HepG2 (cell line): ENCODE data around the gene HAGH. TPM values are rescaled to one million over a fixed set of nuclear protein-coding genes. Genes with fewer than 3 reads are reported as not detected.

Experiments
- ADNP ChIP-seq: sonication (generic); formaldehyde crosslinking; IDR thresholded peaks from 2 replicates; pipeline ENCODE4 v1.4.0; 2020; ENCODE audit warnings: missing genetic modification reagents
- CHD4 ChIP-seq: fragments of 200-600 bp; sonication (generic); IDR thresholded peaks from 2 replicates; pipeline ENCODE4 v1.7.0; 2017; ENCODE audit warnings: mild to moderate bottlenecking, low read length, borderline replicate concordance
- E2F1 ChIP-seq: sonication (generic); formaldehyde crosslinking; IDR thresholded peaks from 2 replicates; pipeline ENCODE4 v1.5.0; 2020; ENCODE audit warnings: missing genetic modification reagents
- E2F5 ChIP-seq: sonication (generic); formaldehyde crosslinking; conservative IDR thresholded peaks from 2 replicates; pipeline ENCODE4 v1.4.0; 2020; ENCODE audit warnings: missing genetic modification reagents
- GPBP1L1 ChIP-seq: sonication (generic); formaldehyde crosslinking; IDR thresholded peaks from 2 replicates; pipeline ENCODE4 v1.5.0; 2020; ENCODE audit warnings: mild to moderate bottlenecking, missing genetic modification reagents
- HDAC6 ChIP-seq: fragments of 200-600 bp; sonication (generic); IDR thresholded peaks from 2 replicates; pipeline ENCODE4 v1.7.0; 2017; ENCODE audit warnings: mild to moderate bottlenecking, antibody characterized with exemption, low read length, low read depth
- MLLT10 ChIP-seq: sonication (generic); formaldehyde crosslinking; IDR thresholded peaks from 2 replicates; pipeline ENCODE4 v1.4.0; 2020; ENCODE audit warnings: missing genetic modification reagents
- NR2C2 ChIP-seq: sonication (generic); formaldehyde crosslinking; IDR thresholded peaks from 2 replicates; pipeline ENCODE4 v1.4.0; 2020; ENCODE audit warnings: missing genetic modification reagents, mild to moderate bottlenecking, moderate library complexity, borderline replicate concordance
- ONECUT2 ChIP-seq: sonication (generic); formaldehyde crosslinking; IDR thresholded peaks from 2 replicates; pipeline ENCODE4 v1.4.0; 2020; ENCODE audit warnings: missing genetic modification reagents
- PAXIP1 ChIP-seq: sonication (generic); formaldehyde crosslinking; conservative IDR thresholded peaks from 2 replicates; pipeline ENCODE4 v1.4.0; 2020; ENCODE audit warnings: mild to moderate bottlenecking, missing genetic modification reagents, moderate library complexity
- POLR2A ChIP-seq, 2 experiments: IDR thresholded peaks; 2 replicates each; pipeline ENCODE4 v1.6.1; 2011; ENCODE audit warnings: low read depth in 2 of 2, low read length in 2 of 2, mild to moderate bottlenecking in 1 of 2, moderate library complexity in 1 of 2; ENCODE audit not compliant: insufficient read depth in 1 of 2
- POLR2AphosphoS5 ChIP-seq: IDR thresholded peaks from 2 replicates; pipeline ENCODE4 v1.6.1; 2012; ENCODE audit warnings: low read depth, low read length
- SOX13 ChIP-seq, 3 experiments: fragments of 450-650 bp in 1 of 3; sonication (generic) in 1 of 3; formaldehyde crosslinking in 1 of 3; IDR thresholded peaks in 2 of 3; conservative IDR thresholded peaks in 1 of 3; 2 replicates each; pipeline versions ENCODE4 v1.5.0 to v1.6.1; 2016 to 2020; ENCODE audit warnings: antibody characterized with exemption in 1 of 3, mild to moderate bottlenecking in 1 of 3, missing compliant biosample characterization in 1 of 3, missing genetic modification reagents in 1 of 3, moderate library complexity in 1 of 3
- SOX5 ChIP-seq: IDR thresholded peaks from 2 replicates; pipeline ENCODE4 v1.6.1; 2016; ENCODE audit warnings: borderline replicate concordance
- ZBTB49 ChIP-seq: sonication (generic); formaldehyde crosslinking; IDR thresholded peaks from 2 replicates; pipeline ENCODE4 v1.4.0; 2020; ENCODE audit warnings: missing genetic modification reagents, borderline replicate concordance
- ZFP37 ChIP-seq: sonication (generic); formaldehyde crosslinking; IDR thresholded peaks from 2 replicates; pipeline ENCODE4 v1.4.0; 2020; ENCODE audit warnings: missing genetic modification reagents, borderline replicate concordance
- ZNF510 ChIP-seq: sonication (generic); formaldehyde crosslinking; IDR thresholded peaks from 2 replicates; pipeline ENCODE4 v1.4.0; 2020; ENCODE audit warnings: low read depth, mild to moderate bottlenecking, missing genetic modification reagents
- polyA plus RNA-seq, 8 experiments: library from polyadenylated mRNA; depleted of rRNA in 3 of 8; stranded (reverse) in 7 of 8; unstranded in 1 of 8; fragments of >200 nt; fragmentation: Illumina TruSeq in 4 of 8; extraction: Trizol in 4 of 8; gene quantifications; 2 replicates each; pipeline versions ENCODE4 v1.2.1 to v1.2.3, GENCODE V29; 2011 to 2016; ENCODE audit warnings: low read depth in 4 of 8, missing spikeins in 1 of 8, mixed read lengths in 1 of 8; ENCODE audit not compliant: insufficient read depth in 1 of 8
- total RNA-seq, 5 experiments: library from RNA; depleted of rRNA; stranded (reverse); fragments of >200 nt; fragmentation: Illumina TruSeq; extraction: Trizol; gene quantifications; 2 replicates each; pipeline ENCODE4 v1.2.3, GENCODE V29; 2016; ENCODE audit warnings: low read depth in 1 of 5

HAGH gene
- total and polyA plus RNA-seq, 2 of the 13 experiments (the other 11 are each of a cell fraction or from before 2014, with no cell fraction given), result 70.4 to 95.4 TPM

- TF ChIP-seq SOX13 (IDR thresholded peaks at IDR 0.05), result no peak
- peak in 1 of 2 experiments; percentile 68; a peak in 2 of 4 replicates for TF ChIP-seq SOX13 (CRISPR knock-in tag; conservative IDR thresholded peaks at IDR 0.05 in 1 of 2, IDR thresholded peaks at IDR 0.05 in 1 of 2)
- TF ChIP-seq E2F1 (CRISPR knock-in tag), result 0 out of 2 replicates have a peak, but pooled peaks have one; percentile 30
- peak; percentile 64 for TF ChIP-seq NR2C2 (CRISPR knock-in tag)
- TF ChIP-seq ONECUT2, result 0 out of 2 replicates have a peak, but pooled peaks have one; percentile 53
- peak; percentile 86 for TF ChIP-seq PAXIP1 (CRISPR knock-in tag)
- TF ChIP-seq CHD4, result no peak
- 0 out of 2 replicates have a peak, but pooled peaks have one; percentile 78 for TF ChIP-seq ZFP37 (CRISPR knock-in tag)
- TF ChIP-seq ZNF510 (CRISPR knock-in tag), result no peak
- peak in 1 of 2 experiments; percentile 40; a peak in 1 of 4 replicates for TF ChIP-seq POLR2A (IDR thresholded peaks at IDR 0.05; ENCODE audit: insufficient read depth in 1 of 2, low read depth in 2 of 2, low read length in 2 of 2)
- no peak for TF ChIP-seq HDAC6
- peak; percentile 76 for TF ChIP-seq SOX5 (CRISPR knock-in tag)
- TF ChIP-seq MLLT10 (CRISPR knock-in tag), result no peak
- no peak for TF ChIP-seq ADNP
- no peak for TF ChIP-seq E2F5 (CRISPR knock-in tag)
- TF ChIP-seq POLR2AphosphoS5, result peak; percentile 47
- no peak for TF ChIP-seq GPBP1L1
- TF ChIP-seq ZBTB49 (CRISPR knock-in tag), result no peak
Measured at GRCh38 chr16:1832838-1833454, 6.3 kb upstream of the HAGH start (continued).
